PC-3 (cell line): ENCODE results near the gene GABRD.

Experiments used
- EZH2phosphoT487 ChIP-seq: fragments of 300-600 bp; sonication (generic); IDR thresholded peaks from 2 replicates; pipeline ENCODE4 v1.6.1; 2018; ENCODE audit warnings: mild to moderate bottlenecking, antibody characterized with exemption, low read length, borderline replicate concordance
- TF ChIP-seq, protein P1 (sequence below): fragments of 300-600 bp; sonication (generic); conservative IDR thresholded peaks from 2 replicates; pipeline ENCODE4 v1.5.1; 2017; ENCODE audit warnings: antibody characterized with exemption, low read depth, mild to moderate bottlenecking, low read length

DNA sequence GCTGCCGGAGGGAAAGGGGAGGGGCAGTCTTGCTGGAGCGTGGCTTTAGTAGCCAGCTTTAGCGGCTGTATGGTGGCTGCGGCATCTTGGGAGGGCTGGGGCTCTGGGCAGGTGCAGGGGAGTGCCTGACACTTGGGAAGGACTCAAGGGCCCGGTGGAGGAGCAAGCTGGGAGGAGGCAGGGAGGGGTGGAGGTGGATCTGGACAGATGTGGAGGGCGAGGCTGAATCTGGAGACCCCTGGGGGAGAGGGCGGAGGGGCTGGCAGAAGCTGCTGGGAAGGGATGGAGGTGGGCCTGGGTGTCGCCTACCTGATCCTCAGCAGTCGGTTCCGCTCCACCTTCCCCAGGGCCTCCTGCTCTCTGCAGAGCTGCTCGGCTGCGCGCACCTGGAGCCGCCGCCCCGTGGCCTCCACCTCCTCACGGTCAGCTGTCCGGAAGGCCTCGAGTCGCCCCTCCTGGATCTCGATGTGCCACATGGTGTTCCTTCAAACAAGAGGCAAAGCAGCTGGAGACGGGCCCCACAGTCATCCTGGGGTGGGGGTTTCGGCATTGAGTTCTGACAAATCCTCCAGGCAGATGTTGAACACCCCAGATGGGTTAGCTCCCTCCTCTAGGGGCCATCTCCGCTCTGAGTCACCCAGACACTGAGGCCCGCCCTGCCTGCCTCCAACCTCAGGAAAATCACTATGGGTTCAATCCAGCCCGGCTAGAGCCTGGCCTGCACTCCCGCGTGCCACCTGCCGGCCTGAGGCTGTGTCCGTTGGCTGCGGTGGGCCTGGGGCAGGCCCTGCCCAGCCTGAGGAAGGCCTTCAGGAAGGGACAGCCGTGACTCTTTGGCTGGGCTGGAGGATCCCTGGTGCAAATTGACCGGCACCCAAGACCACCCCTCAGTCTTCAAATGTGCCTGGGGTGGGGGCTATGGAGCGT, 45.2 kb upstream of the GABRD start:
- TF ChIP-seq, protein P1, sequence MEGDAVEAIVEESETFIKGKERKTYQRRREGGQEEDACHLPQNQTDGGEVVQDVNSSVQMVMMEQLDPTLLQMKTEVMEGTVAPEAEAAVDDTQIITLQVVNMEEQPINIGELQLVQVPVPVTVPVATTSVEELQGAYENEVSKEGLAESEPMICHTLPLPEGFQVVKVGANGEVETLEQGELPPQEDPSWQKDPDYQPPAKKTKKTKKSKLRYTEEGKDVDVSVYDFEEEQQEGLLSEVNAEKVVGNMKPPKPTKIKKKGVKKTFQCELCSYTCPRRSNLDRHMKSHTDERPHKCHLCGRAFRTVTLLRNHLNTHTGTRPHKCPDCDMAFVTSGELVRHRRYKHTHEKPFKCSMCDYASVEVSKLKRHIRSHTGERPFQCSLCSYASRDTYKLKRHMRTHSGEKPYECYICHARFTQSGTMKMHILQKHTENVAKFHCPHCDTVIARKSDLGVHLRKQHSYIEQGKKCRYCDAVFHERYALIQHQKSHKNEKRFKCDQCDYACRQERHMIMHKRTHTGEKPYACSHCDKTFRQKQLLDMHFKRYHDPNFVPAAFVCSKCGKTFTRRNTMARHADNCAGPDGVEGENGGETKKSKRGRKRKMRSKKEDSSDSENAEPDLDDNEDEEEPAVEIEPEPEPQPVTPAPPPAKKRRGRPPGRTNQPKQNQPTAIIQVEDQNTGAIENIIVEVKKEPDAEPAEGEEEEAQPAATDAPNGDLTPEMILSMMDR, result no peak
- TF ChIP-seq EZH2phosphoT487, result no peak
